GM12878 (cell line): ENCODE results near the gene SMIM28. TPM values are rescaled to one million over a fixed set of nuclear protein-coding genes. Genes with fewer than 3 reads are reported as not detected.

ENCODE experiments used
- ATAC-seq: fragments of 200-7000 bp; cut with Tn5 transposase; 3 replicates; pipeline ENCODE4 v1.9.1; 2020; ENCODE audit warnings: mild to moderate bottlenecking, moderate library complexity
- BruUV-seq: library from RNA; stranded (reverse); fragments of 400-500 nt; replicated peaks from 2 replicates; lab custom pipeline; 2021; lab: Mats Ljungman, UMichigan
- CTCF ChIA-PET: fragments of 300-600 bp; sonication (Branson Sonifier 250); formaldehyde crosslinking; extraction: SDS; loops from one replicate; lab custom pipeline; 2021; ENCODE audit warnings: inconsistent platforms; lab: Yijun Ruan, JAX
- POLR2A ChIA-PET: fragments of 350-600 bp; formaldehyde crosslinking; extraction: SDS; loops from one replicate; lab custom pipeline; 2021; ENCODE audit warnings: inconsistent platforms; lab: Charles Lee
- RAD21 ChIA-PET: fragments of 300-600 bp; sonication (Branson Sonifier 250); formaldehyde crosslinking; loops from one replicate; lab custom pipeline; 2023; ENCODE audit warnings: antibody characterized with exemption; ENCODE audit not compliant: unreplicated experiment; lab: Charles Lee
- SMC1A ChIA-PET: fragments of 300-600 bp; sonication (Branson Sonifier 250); formaldehyde crosslinking; loops from one replicate; lab custom pipeline; 2023; ENCODE audit not compliant: unreplicated experiment, uncharacterized antibody; lab: Charles Lee
- DNase-seq: peaks from one replicate; pipeline ENCODE4 v3.0.0-alpha.2; 2011; ENCODE audit warnings: low read depth, low spot score
- FAIRE-seq: peaks from 3 replicates; lab custom pipeline; 2011; peaks lifted over from hg19 to GRCh38; lab: Jason Lieb, UNC
- H2AFZ ChIP-seq: 2 replicates; pipeline ENCODE4 v1.6.0; 2011; ENCODE audit warnings: low read depth, low read length, control low read depth; ENCODE audit not compliant: control insufficient read depth
- H3K27ac ChIP-seq: 2 replicates; pipeline ENCODE4 v1.5.1; 2011; ENCODE audit warnings: control low read depth; ENCODE audit not compliant: control insufficient read depth, insufficient read depth
- H3K27me3 ChIP-seq, 2 experiments: replicated peaks in 1 of 2; 2 replicates each; pipeline versions ENCODE4 v1.6.0 to v1.6.1; 2011; ENCODE audit warnings: low read length in 1 of 2; ENCODE audit not compliant: control insufficient read depth in 2 of 2, insufficient read depth in 2 of 2
- H3K36me3 ChIP-seq, 2 experiments: 2 replicates each; pipeline ENCODE4 v1.5.1; 2011; ENCODE audit warnings: low read length in 1 of 2; ENCODE audit not compliant: control insufficient read depth in 2 of 2, insufficient read depth in 2 of 2
- H3K4me1 ChIP-seq: 2 replicates; pipeline ENCODE4 v1.6.1; 2011; ENCODE audit warnings: mild to moderate bottlenecking, low read length, moderate library complexity, mixed read lengths; ENCODE audit not compliant: control insufficient read depth, insufficient read depth
- H3K4me2 ChIP-seq: 2 replicates; pipeline ENCODE4 v1.6.0; 2011; ENCODE audit warnings: control low read depth; ENCODE audit not compliant: control insufficient read depth, insufficient read depth
- H3K4me3 ChIP-seq: fragments of 200-600 bp; sonication (generic); 2 replicates; pipeline ENCODE4 v1.5.1; 2016
- H3K79me2 ChIP-seq: 2 replicates; pipeline ENCODE4 v1.6.0; 2011; ENCODE audit warnings: low read length; ENCODE audit not compliant: control insufficient read depth, insufficient read depth
- H3K9ac ChIP-seq: 2 replicates; pipeline ENCODE4 v1.8.0; 2011; ENCODE audit warnings: low read length, control low read depth, mixed read lengths; ENCODE audit not compliant: control insufficient read depth, insufficient read depth
- H3K9me3 ChIP-seq: replicated peaks from 3 replicates; pipeline ENCODE4 v1.5.1; 2011; ENCODE audit warnings: mild to moderate bottlenecking, low read length; ENCODE audit not compliant: control insufficient read depth, insufficient read depth
- H4K20me1 ChIP-seq: 2 replicates; pipeline ENCODE4 v1.6.0; 2011; ENCODE audit not compliant: control insufficient read depth, insufficient read depth
- E2F8 ChIP-seq: fragments of 450-650 bp; IDR thresholded peaks from 2 replicates; pipeline ENCODE4 v1.6.1; 2018; ENCODE audit warnings: mild to moderate bottlenecking, low read depth, moderate library complexity; ENCODE audit not compliant: partially characterized antibody
- ESRRA ChIP-seq: IDR thresholded peaks from 2 replicates; pipeline ENCODE4 v1.6.1; 2012; ENCODE audit warnings: mild to moderate bottlenecking, low read length, improper control_type of control experiment
- FOXK2 ChIP-seq: fragments of 450-650 bp; IDR thresholded peaks from 2 replicates; pipeline ENCODE4 v1.6.1; 2017; ENCODE audit warnings: mild to moderate bottlenecking, moderate library complexity
- USF1 ChIP-seq: IDR thresholded peaks from 2 replicates; pipeline ENCODE4 v1.6.1; 2011; ENCODE audit warnings: borderline replicate concordance, low read depth, mild to moderate bottlenecking, moderate library complexity, mixed read lengths, low read length; ENCODE audit not compliant: insufficient read depth; ENCODE audit errors: extremely low read length
- in situ Hi-C: fragments of 300-500 bp; cut with MboI; formaldehyde crosslinking; loops from 9 replicates; pipeline ENCODE4 v1.14.3; 2018; ENCODE audit warnings: mixed read lengths
- intact Hi-C: fragments of 100-400 bp; cut with micrococcal nuclease; formaldehyde crosslinking; loops from one replicate; pipeline ENCODE4 v1.14.2; 2022; ENCODE audit not compliant: unreplicated experiment
- polyA plus RNA-seq, 11 experiments: library from polyadenylated mRNA; depleted of rRNA in 4 of 11; unstranded in 6 of 11; stranded (reverse) in 5 of 11; fragments of >200 nt; fragmentation: Nextera tagmentation in 4 of 11; fragmentation: Illumina TruSeq in 1 of 11; extraction: Ambion mirVana in 4 of 11; extraction: Trizol in 1 of 11; gene quantifications; 1 replicate in 1 of 11; 2 replicates in 10 of 11; pipeline versions ENCODE4 v1.2.1 to v1.2.3, GENCODE V29; 2011 to 2016; ENCODE audit warnings: inconsistent platforms in 2 of 11, missing spikeins in 2 of 11, low read depth in 1 of 11
- total RNA-seq, 4 experiments: library from RNA; depleted of rRNA in 3 of 4; stranded (reverse); fragments of >200 nt in 3 of 4; fragmentation: Illumina TruSeq in 1 of 4; extraction: Trizol in 1 of 4; gene quantifications; 2 replicates each; pipeline versions ENCODE4 v1.2.1 to v1.2.3, GENCODE V29; 2013 to 2021
- TF ChIP-seq, protein P1 (sequence below): IDR thresholded peaks from 2 replicates; pipeline ENCODE4 v1.6.1; 2012; ENCODE audit warnings: low read length, inconsistent platforms

Gene SMIM28
- total and polyA plus RNA-seq, 10 of the 15 experiments (the other 5 are each of a cell fraction or from before 2014, with no cell fraction given) = not detected

DNA sequence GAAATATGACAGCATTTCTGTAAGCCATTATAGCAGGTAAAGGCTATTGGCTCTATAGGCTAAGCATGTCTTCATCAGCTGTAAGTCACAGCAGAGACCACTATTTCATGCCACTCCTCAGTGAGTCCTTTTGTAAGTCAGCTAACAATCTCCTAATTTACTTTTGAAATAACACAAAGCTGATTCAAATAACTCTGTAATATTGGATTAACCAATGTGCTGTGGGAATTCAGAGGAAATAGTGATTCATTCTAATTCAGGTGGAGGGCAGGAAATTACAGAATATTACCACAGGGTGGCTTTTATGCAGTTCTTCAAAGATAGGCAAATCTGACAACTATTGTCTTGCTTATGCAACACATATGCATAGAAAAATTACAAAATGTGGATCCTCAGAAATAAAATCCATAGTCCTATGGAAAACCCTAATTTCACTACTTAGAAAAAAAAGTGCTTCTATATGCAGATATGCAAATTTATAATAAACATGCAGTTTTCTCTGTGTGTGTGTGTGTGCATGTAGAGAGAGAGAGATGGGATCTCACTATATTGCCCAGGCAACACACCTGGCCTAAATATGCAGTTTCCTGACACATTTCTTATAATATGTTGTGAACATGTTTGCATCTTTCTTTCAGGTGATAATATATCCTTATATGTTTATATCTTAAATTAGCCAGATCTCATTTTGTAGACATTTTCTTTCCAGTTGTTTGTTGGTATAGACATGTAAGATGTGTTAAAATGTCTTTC, 4.8 kb upstream of the SMIM28 start:
- FAIRE-seq = no peak
- in situ Hi-C loops = no loop called here

More for the DNA sequence above, 4.8 kb upstream of the SMIM28 start:
- Histone ChIP-seq H4K20me1 (no peaks in the 10 kb centered on the region), H3K27ac (no peak overlapping the region), H3K27me3 (no peaks in the 10 kb centered on the region; a peak in 2 of 4 replicates), H2AFZ (no peak overlapping the region), H3K9me3 (no peaks in the 10 kb centered on the region), H3K4me3 (no peak overlapping the region), H3K4me1 (no peaks in the 10 kb centered on the region), H3K79me2 (no peaks in the 10 kb centered on the region), H3K4me2 (no peak overlapping the region), H3K9ac (no peak overlapping the region), H3K36me3 (no peaks in the 10 kb centered on the region)
- no peak for TF ChIP-seq USF1
- TF ChIP-seq, protein P1, sequence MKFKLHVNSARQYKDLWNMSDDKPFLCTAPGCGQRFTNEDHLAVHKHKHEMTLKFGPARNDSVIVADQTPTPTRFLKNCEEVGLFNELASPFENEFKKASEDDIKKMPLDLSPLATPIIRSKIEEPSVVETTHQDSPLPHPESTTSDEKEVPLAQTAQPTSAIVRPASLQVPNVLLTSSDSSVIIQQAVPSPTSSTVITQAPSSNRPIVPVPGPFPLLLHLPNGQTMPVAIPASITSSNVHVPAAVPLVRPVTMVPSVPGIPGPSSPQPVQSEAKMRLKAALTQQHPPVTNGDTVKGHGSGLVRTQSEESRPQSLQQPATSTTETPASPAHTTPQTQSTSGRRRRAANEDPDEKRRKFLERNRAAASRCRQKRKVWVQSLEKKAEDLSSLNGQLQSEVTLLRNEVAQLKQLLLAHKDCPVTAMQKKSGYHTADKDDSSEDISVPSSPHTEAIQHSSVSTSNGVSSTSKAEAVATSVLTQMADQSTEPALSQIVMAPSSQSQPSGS = no peak
- TF ChIP-seq ESRRA = no peak
- TF ChIP-seq FOXK2 = no peak
- no peak for TF ChIP-seq E2F8
- ChIA-PET CTCF (interaction anchor here (1.0 to 1.4 kb wide), 4 partner anchors 27 to 133 kb away, joined by 3 to 4 read pairs (median 4); no protein-coding TSS in a partner anchor), SMC1A (no interaction called here), POLR2A (no interaction called here), RAD21 (interaction anchor here (0.7 kb wide), 1 partner anchor 392 kb away, joined by 3 read pairs; no protein-coding TSS in a partner anchor)
- no TSS peak for BruUV-seq
- no peak for DNase-seq
- no peak for ATAC-seq
- intact Hi-C loops = no loop called here
